Fibroblast of pulmonary artery (primary cell): ENCODE data around the gene ARL10.

Source experiments
- DNase-seq: peaks from one replicate; pipeline ENCODE4 v3.0.0-alpha.2; 2010; ENCODE audit warnings: low read depth
- H3K4me3 ChIP-seq: replicated peaks from 2 replicates; pipeline ENCODE4 v1.5.1; 2011; ENCODE audit warnings: low read depth, mild to moderate bottlenecking, control low read depth, low read length, moderate library complexity
- TF ChIP-seq, protein P1 (sequence below): IDR thresholded peaks from 2 replicates; pipeline ENCODE4 v1.5.1; 2011; ENCODE audit warnings: mild to moderate bottlenecking, control low read depth, low read length, inconsistent platforms; ENCODE audit errors: missing control alignments

ARL10 gene

DNA sequence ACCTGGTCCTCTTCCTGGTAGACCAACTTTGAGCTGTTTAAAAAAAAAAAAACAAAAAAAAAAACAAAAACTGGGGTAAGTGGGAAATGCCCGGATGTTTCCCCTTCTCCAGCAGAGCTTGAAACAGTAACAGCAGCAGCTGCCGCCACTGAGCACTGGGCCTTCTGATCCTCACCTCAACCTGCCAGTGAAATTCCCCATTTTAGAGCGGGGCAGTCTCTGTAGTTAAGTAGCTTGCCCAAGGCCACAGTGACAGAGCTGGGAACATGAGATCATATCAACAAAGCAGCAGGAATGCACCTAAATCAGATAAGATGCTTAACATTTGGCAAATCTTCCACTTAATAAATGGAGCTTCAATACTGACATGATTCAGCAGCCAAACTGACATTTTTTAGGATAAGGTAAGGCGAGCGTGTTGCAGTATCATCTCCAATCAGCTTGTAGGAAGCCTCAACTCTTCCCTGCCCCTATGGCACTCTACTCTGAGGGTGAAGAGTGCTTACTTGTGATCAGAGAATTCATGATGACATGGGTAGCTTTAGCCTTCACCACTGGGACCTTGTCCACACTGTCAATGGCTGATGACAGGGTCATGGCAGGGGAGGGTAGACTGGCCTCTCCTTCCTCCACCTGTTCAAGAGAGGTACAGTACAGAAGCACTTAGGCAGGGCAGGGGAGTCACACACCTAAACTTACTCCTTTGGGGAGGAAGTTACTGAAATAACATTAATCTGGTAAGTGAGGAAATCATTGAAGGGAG is 13.0 kb upstream of the ARL10 start:
- no peak overlapping the region for H3K4me3 ChIP-seq
- TF ChIP-seq, protein P1, sequence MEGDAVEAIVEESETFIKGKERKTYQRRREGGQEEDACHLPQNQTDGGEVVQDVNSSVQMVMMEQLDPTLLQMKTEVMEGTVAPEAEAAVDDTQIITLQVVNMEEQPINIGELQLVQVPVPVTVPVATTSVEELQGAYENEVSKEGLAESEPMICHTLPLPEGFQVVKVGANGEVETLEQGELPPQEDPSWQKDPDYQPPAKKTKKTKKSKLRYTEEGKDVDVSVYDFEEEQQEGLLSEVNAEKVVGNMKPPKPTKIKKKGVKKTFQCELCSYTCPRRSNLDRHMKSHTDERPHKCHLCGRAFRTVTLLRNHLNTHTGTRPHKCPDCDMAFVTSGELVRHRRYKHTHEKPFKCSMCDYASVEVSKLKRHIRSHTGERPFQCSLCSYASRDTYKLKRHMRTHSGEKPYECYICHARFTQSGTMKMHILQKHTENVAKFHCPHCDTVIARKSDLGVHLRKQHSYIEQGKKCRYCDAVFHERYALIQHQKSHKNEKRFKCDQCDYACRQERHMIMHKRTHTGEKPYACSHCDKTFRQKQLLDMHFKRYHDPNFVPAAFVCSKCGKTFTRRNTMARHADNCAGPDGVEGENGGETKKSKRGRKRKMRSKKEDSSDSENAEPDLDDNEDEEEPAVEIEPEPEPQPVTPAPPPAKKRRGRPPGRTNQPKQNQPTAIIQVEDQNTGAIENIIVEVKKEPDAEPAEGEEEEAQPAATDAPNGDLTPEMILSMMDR, result no peak
- DNase-seq, result no peak

DNA sequence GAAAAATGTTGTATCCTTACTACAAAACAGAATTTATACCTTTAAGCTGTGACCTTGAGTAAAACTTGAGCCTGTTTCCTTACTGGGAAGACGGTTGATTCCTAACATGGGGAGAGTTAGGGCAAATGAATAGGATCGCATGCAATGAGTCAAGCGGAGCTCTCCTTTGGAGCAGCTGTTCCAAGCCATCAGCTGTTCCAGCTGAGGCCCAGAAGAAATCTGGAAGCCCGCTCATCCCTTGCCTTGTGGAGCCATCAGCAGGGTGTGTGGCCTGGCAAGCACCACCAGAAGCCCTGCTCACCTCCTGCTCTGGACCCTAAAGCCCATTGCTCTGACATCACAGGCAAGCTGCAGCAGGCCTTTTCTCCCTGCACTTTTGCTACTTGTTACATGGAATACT is 11.8 kb upstream of the ARL10 start:
- DNase-seq, result no peak
- H3K4me3 ChIP-seq, result no peak overlapping the region
- TF ChIP-seq, protein P1, result no peak

DNA sequence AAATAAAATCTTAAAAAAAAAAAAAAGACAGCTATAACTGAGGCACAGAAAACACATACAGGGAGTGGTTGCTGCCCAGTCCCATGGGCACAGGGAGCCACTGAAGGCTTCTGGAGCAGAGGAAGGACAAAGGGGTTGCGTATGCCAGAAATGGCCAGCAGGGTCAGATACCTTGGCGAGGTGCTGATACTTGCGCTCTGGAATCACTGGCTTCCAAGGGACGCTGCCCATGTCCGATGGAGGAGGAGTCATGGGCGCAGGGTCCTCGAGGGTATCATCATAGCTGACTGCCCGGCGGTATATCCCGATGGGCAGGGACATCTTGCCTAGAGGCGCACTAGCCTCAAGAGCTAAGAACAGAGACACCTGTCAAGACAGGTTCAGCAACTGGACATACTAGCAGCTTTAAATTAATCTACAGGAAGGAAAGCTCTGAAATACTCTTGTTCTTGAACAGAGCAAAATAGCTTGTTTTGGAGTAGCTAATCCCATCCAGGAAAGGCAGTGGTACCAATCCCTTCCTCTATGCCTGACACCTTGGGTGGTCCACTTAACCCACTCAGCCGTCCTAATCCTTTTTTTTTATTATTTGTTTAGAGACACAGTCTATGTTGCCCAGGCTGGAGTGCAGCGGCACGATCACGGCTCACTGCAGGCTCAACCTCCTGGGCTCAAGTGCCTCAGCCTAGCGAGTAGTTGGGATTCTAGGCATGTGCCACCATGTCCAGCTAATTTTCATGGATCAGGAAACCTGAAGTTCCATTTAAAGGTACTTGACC is 9.7 kb upstream of the ARL10 start:
- no peak for DNase-seq
- TF ChIP-seq, protein P1, result no peak

DNA sequence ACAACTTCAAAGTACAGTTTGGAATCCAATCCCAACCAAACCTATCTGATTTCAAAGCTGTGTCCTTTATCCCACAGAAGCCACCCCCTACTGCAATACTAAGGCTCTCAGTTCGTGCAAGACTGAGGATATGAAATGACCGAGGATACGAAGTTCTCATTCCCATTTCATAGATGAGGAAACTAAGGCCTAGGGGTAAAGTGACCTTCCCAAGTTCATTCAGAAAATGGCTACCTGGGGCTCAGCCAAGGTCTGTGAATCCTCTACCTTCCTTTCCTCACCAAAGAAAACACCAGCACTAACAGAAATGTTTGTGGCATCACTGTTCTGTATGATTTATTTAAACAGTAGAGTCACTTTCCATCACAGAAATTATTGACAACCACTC is 9.1 kb upstream of the ARL10 start:
- DNase-seq, result no peak
- no peak overlapping the region for H3K4me3 ChIP-seq
- TF ChIP-seq, protein P1, result no peak

More for the DNA sequence above, 9.7 kb upstream of the ARL10 start:
- H3K4me3 ChIP-seq, result no peak overlapping the region

DNA sequence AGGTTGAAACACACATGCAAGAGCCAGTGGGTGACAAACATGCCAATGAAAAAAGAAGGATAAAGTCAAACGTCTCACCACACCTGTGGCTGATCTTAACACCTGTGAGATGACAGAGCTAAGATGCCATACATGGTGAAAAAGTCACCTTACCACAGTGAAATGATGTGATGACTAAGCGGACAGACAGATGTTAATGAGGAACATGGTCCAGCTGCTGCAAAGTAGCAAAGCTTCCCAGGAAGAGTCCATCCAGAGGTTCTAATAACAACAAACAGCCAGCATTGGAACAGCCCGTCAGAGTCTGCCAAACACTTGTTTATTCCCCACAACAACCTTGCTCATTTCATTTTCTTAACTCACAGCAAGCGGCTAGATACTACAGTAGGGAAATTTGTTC is 5.6 kb upstream of the ARL10 start:
- DNase-seq, result no peak
- TF ChIP-seq, protein P1, result no peak
- H3K4me3 ChIP-seq, result no peak overlapping the region

DNA sequence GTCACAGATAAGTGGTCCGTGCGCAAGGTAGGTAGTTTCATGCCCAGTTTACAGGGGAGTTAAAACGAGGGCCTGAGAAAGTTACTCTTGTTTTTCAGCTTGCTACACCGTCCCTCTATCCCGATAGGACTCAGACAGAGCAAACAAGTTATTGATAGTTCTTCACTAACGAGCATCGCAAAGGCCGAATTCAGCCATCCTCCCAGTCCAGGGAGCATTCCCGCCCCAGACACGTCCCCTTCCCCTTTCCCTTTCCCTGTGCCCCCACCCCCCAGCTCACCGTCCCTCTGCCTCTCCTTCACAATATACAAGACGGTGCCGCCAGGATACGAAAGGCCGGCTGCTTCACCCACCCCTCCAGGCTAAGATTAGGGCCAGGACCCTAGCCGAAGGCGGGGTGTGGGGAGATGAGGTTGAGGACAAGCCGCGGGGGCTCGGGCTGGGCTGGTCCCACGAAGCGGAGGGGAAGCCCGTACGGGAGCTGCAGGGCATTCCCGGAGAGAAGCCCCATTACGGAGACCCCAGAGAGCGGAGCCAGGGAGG is 4.3 kb upstream of the ARL10 start:
- TF ChIP-seq, protein P1, result no peak
- peak; percentile 13 for DNase-seq
- peak overlapping the region; percentile 97 for H3K4me3 ChIP-seq
